ENCODE data around the gene DMD. TPM values are rescaled to one million over a fixed set of nuclear protein-coding genes. Genes with fewer than 3 reads are reported as not detected.

DMD gene
- total RNA-seq, 1 donor from 2014 or later = 143 TPM

- TF ChIP-seq CTCF (IDR thresholded peaks at IDR 0.05; ENCODE audit: borderline replicate concordance) = no peak
- Histone ChIP-seq H3K27me3 (ENCODE audit: low read depth) (no peaks in the 10 kb centered on the region), H3K9me3 (replicated peaks) (no peaks in the 10 kb centered on the region), H3K4me3 (no peak overlapping the region), H3K27ac (replicated peaks) (no peak overlapping the region), H3K4me1 (no peaks in the 10 kb centered on the region), H3K36me3 (no peaks in the 10 kb centered on the region)
- intact Hi-C loops (cut with micrococcal nuclease) = no loop called here
- DNase-seq = no peak
These were observed 593.2 kb downstream of the DMD start for GRCh38 chrX:32618154-32618553.

DNA sequence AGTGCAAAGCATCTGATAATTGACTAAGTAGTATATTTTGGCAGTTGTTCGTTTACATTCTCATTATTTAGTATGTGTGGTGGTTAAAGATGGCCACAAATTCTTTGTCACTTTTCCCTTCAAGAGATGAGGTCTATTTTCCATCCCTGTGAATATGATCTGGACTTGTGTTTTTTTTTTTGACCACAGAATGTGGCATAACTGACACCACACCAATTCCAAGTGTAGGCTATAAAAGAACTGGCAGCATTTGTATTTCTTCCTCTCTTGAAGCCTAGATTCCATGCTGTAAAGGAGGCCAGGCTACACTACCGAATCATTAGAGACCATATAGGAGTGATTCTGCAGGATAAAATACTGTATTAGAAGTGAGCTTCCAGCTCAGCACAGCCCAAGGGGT lies 596.6 kb downstream of the DMD start:
- no peaks in the 10 kb centered on the region for H3K27me3 ChIP-seq (ENCODE audit: low read depth)
- no peaks in the 10 kb centered on the region for H3K9me3 ChIP-seq (replicated peaks)
- intact Hi-C loops (cut with micrococcal nuclease) = no loop called here
- no peak overlapping the region for H3K4me3 ChIP-seq
- no peaks in the 10 kb centered on the region for H3K4me1 ChIP-seq
- H3K27ac ChIP-seq (replicated peaks) = no peak overlapping the region
- DNase-seq = no peak
- TF ChIP-seq CTCF (IDR thresholded peaks at IDR 0.05; ENCODE audit: borderline replicate concordance) = no peak
- no peaks in the 10 kb centered on the region for H3K36me3 ChIP-seq

DNA sequence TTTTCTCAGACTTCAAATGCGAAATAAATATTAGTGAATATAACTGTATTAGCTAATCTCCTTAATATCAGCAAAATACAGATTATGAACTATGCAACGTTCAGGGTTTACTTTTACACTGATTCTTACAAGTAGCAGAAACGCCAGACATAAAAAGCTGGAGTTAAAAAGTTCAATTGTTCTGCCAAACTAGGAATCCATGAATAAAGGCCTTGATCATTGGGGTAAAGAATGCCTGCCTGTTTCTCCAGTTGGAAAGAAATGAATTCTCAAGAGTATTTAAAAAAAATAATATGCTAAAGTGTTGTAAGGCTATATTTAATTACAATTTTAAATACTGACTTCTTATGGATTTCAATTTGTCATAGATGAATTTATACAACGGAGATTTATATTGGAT lies 612.2 kb downstream of the DMD start:
- Histone ChIP-seq H3K4me1 (no peaks in the 10 kb centered on the region), H3K27ac (replicated peaks) (no peak overlapping the region), H3K4me3 (no peak overlapping the region), H3K36me3 (no peaks in the 10 kb centered on the region), H3K9me3 (replicated peaks) (no peaks in the 10 kb centered on the region), H3K27me3 (ENCODE audit: low read depth) (no peaks in the 10 kb centered on the region)
- DNase-seq = no peak
- no peak for TF ChIP-seq CTCF (IDR thresholded peaks at IDR 0.05; ENCODE audit: borderline replicate concordance)
- intact Hi-C loops (cut with micrococcal nuclease) = no loop called here

GRCh38 chrX:32598707-32599106 lies 612.6 kb downstream of the DMD start:
- DNase-seq = no peak
- Histone ChIP-seq H3K27ac (replicated peaks) (no peak overlapping the region), H3K4me3 (no peak overlapping the region), H3K36me3 (no peaks in the 10 kb centered on the region), H3K4me1 (no peaks in the 10 kb centered on the region), H3K27me3 (ENCODE audit: low read depth) (no peaks in the 10 kb centered on the region), H3K9me3 (replicated peaks) (no peaks in the 10 kb centered on the region)
- TF ChIP-seq CTCF (IDR thresholded peaks at IDR 0.05; ENCODE audit: borderline replicate concordance) = no peak
- intact Hi-C loops (cut with micrococcal nuclease) = no loop called here

DNA sequence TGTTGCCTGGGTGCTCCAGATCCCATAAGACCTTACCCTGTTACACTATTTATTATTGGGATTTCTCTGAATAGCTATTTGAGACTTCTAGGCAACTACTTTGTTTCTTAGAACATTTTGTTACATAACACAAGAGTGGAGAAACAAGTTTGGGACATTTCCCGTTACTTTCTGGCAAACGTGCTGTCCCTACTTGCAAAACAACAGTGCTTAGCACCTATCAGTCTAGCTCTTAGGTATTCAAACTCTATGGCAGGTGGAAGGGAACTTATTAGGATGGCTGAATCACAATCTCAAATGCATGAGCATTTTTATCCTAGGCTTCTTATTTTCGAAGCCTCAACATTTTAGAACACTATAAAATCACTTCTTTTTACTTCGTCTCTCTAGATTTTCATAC lies 613.6 kb downstream of the DMD start:
- Histone ChIP-seq H3K27me3 (ENCODE audit: low read depth) (no peaks in the 10 kb centered on the region), H3K4me1 (no peaks in the 10 kb centered on the region), H3K9me3 (replicated peaks) (no peaks in the 10 kb centered on the region), H3K36me3 (no peaks in the 10 kb centered on the region), H3K4me3 (no peak overlapping the region), H3K27ac (replicated peaks) (no peak overlapping the region)
- DNase-seq = no peak
- no peak for TF ChIP-seq CTCF (IDR thresholded peaks at IDR 0.05; ENCODE audit: borderline replicate concordance)
- intact Hi-C loops (cut with micrococcal nuclease) = no loop called here

- Histone ChIP-seq H3K27ac (replicated peaks) (no peak overlapping the region), H3K9me3 (replicated peaks) (no peaks in the 10 kb centered on the region), H3K4me1 (no peaks in the 10 kb centered on the region), H3K27me3 (ENCODE audit: low read depth) (no peaks in the 10 kb centered on the region), H3K4me3 (no peak overlapping the region), H3K36me3 (no peaks in the 10 kb centered on the region)
- DNase-seq = no peak
- intact Hi-C loops (cut with micrococcal nuclease) = no loop called here
- TF ChIP-seq CTCF (IDR thresholded peaks at IDR 0.05; ENCODE audit: borderline replicate concordance) = no peak
These were observed 618.6 kb downstream of the DMD start for GRCh38 chrX:32592786-32593185.
